HCT116 (cell line): ENCODE results near the gene TNFRSF8. TPM values are rescaled to one million over a fixed set of nuclear protein-coding genes. Genes with fewer than 3 reads are reported as not detected.

Experiments
- ATAC-seq: fragments of 200-7000 bp; cut with Tn5 transposase; 2 replicates; pipeline ENCODE4 v1.9.1; 2020; ENCODE audit warnings: mild to moderate bottlenecking, moderate library complexity
- BruUV-seq: library from RNA; stranded (reverse); fragments of 400-500 nt; replicated peaks from 2 replicates; lab custom pipeline; 2021; lab: Mats Ljungman, UMichigan
- CTCF ChIA-PET: fragments of 300-600 bp; sonication (Branson Sonifier 250); formaldehyde crosslinking; loops from one replicate; lab custom pipeline; 2021; ENCODE audit warnings: antibody characterized with exemption; lab: Charles Lee
- POLR2A ChIA-PET: fragments of 300-600, 350-600 bp; sonication (Branson Sonifier 250); formaldehyde crosslinking; loops from one replicate; lab custom pipeline; 2021; ENCODE audit warnings: antibody characterized with exemption; lab: Charles Lee
- RAD21 ChIA-PET, 2 experiments: fragments of 300-600 bp; sonication (Branson Sonifier 250); formaldehyde crosslinking; loops; one replicate each; lab custom pipeline; 2023; ENCODE audit warnings: low total read pairs in 2 of 2; ENCODE audit not compliant: uncharacterized antibody in 2 of 2, unreplicated experiment in 2 of 2, low non-redundant PET in 1 of 2; lab: Charles Lee
- DNase-seq: peaks from one replicate; pipeline ENCODE4 v3.0.0-alpha.2; 2010; ENCODE audit warnings: low read depth, low spot score
- H2AFZ ChIP-seq: fragments of 200-600 bp; shearing (Covaris generic), sonication (generic); 2 replicates; pipeline ENCODE4 v1.6.1; 2017; ENCODE audit warnings: low read depth, mixed run types, mixed read lengths, antibody characterized with exemption, low read length; ENCODE audit not compliant: poor library complexity, severe bottlenecking
- H3K27ac ChIP-seq: 2 replicates; pipeline ENCODE4 v1.5.1; 2012; ENCODE audit warnings: low read depth, low read length
- H3K27me3 ChIP-seq: fragments of 200-600 bp; sonication (generic); 2 replicates; pipeline ENCODE4 v1.6.1; 2016; ENCODE audit warnings: mixed run types, low read length, mixed read lengths; ENCODE audit not compliant: insufficient read depth
- H3K36me3 ChIP-seq, 2 experiments: fragments of 200-500 bp in 1 of 2; fragments of 200-600 bp in 1 of 2; sonication (Bioruptor generic) in 1 of 2; sonication (generic) in 1 of 2; 2 replicates each; pipeline versions ENCODE4 v1.5.1 to v1.6.1; 2014 to 2016; ENCODE audit warnings: low read length in 2 of 2, inconsistent platforms in 1 of 2, mixed read lengths in 1 of 2, mixed run types in 1 of 2; ENCODE audit not compliant: insufficient read depth in 2 of 2, control insufficient read depth in 1 of 2
- H3K4me1 ChIP-seq, 2 experiments: fragments of 200-600 bp in 1 of 2; sonication (generic) in 1 of 2; 2 replicates each; pipeline versions ENCODE4 v1.5.1 to v1.6.1; 2012 to 2017; ENCODE audit warnings: low read length in 2 of 2, inconsistent platforms in 1 of 2, mild to moderate bottlenecking in 1 of 2, mixed read lengths in 1 of 2, mixed run types in 1 of 2, moderate library complexity in 1 of 2; ENCODE audit not compliant: insufficient read depth in 2 of 2, control insufficient read depth in 1 of 2
- H3K4me2 ChIP-seq: fragments of 200-600 bp; sonication (generic); 2 replicates; pipeline ENCODE4 v1.6.1; 2017; ENCODE audit warnings: mixed run types, low read length, mixed read lengths
- H3K4me3 ChIP-seq, 2 experiments: fragments of 200-600 bp in 1 of 2; sonication (generic) in 1 of 2; replicated peaks in 1 of 2; 2 replicates each; pipeline ENCODE4 v1.5.1; 2011 to 2016; ENCODE audit warnings: low read length in 2 of 2, control low read depth in 1 of 2, low read depth in 1 of 2, mild to moderate bottlenecking in 1 of 2, mixed read lengths in 1 of 2, mixed run types in 1 of 2
- H3K79me2 ChIP-seq: fragments of 200-600 bp; sonication (generic); 2 replicates; pipeline ENCODE4 v1.6.1; 2017; ENCODE audit warnings: mild to moderate bottlenecking, mixed run types, low read length, moderate library complexity, mixed read lengths; ENCODE audit not compliant: insufficient read depth
- H3K9ac ChIP-seq: fragments of 200-600 bp; sonication (generic); 2 replicates; pipeline ENCODE4 v1.6.1; 2016; ENCODE audit warnings: low read length, mixed read lengths
- H3K9me2 ChIP-seq: fragments of 200-600 bp; sonication (generic), shearing (Covaris generic); 2 replicates; pipeline ENCODE4 v1.6.1; 2017; ENCODE audit warnings: mixed run types, mild to moderate bottlenecking, moderate library complexity; ENCODE audit not compliant: insufficient read depth
- H3K9me3 ChIP-seq, 2 experiments: fragments of 200-500 bp in 1 of 2; fragments of 200-600 bp in 1 of 2; sonication (Bioruptor generic) in 1 of 2; sonication (generic) in 1 of 2; 2 replicates each; pipeline ENCODE4 v1.6.1; 2014 to 2017; ENCODE audit warnings: low read length in 2 of 2, mixed read lengths in 2 of 2, inconsistent platforms in 1 of 2, low read depth in 1 of 2, mild to moderate bottlenecking in 1 of 2, mixed run types in 1 of 2, moderate library complexity in 1 of 2; ENCODE audit not compliant: control insufficient read depth in 1 of 2, insufficient read depth in 1 of 2
- H4K20me1 ChIP-seq: fragments of 200-600 bp; sonication (generic), shearing (Covaris generic); 2 replicates; pipeline ENCODE4 v1.6.1; 2017; ENCODE audit warnings: mixed run types, mild to moderate bottlenecking, moderate library complexity; ENCODE audit not compliant: insufficient read depth
- ATF3 ChIP-seq: IDR thresholded peaks from 2 replicates; pipeline ENCODE4 v1.6.1; 2012
- CBX3 ChIP-seq: IDR thresholded peaks from 2 replicates; pipeline ENCODE4 v1.6.1; 2012; ENCODE audit warnings: low read depth
- CTCF ChIP-seq, 3 experiments: fragments of 200-600 bp in 1 of 3; sonication (generic) in 1 of 3; IDR thresholded peaks in 2 of 3; conservative IDR thresholded peaks in 1 of 3; 2 replicates each; pipeline ENCODE4 v1.5.1; 2012 to 2017; ENCODE audit warnings: low read depth in 2 of 3, low read length in 2 of 3, antibody characterized with exemption in 1 of 3, borderline replicate concordance in 1 of 3, control low read depth in 1 of 3, mild to moderate bottlenecking in 1 of 3, mixed read lengths in 1 of 3, mixed run types in 1 of 3, moderate library complexity in 1 of 3; ENCODE audit not compliant: insufficient read depth in 1 of 3
- ELF1 ChIP-seq: IDR thresholded peaks from 2 replicates; pipeline ENCODE4 v1.6.1; 2012; ENCODE audit warnings: low read depth, borderline replicate concordance
- EZH2 ChIP-seq: fragments of 200-600 bp; sonication (generic); IDR thresholded peaks from 2 replicates; pipeline ENCODE4 v1.6.1; 2017; ENCODE audit warnings: antibody characterized with exemption, mixed run types
- FOSL1 ChIP-seq: IDR thresholded peaks from 2 replicates; pipeline ENCODE4 v1.6.1; 2012; ENCODE audit warnings: low read depth
- JUND ChIP-seq: IDR thresholded peaks from 2 replicates; pipeline ENCODE4 v1.6.1; 2012
- MAX ChIP-seq: IDR thresholded peaks from 2 replicates; pipeline ENCODE4 v1.6.1; 2012
- POLR2A ChIP-seq: IDR thresholded peaks from 2 replicates; pipeline ENCODE4 v1.7.0; 2011; ENCODE audit warnings: borderline replicate concordance; ENCODE audit not compliant: insufficient read depth, insufficient read length; ENCODE audit errors: extremely low read depth
- POLR2AphosphoS5 ChIP-seq: IDR thresholded peaks from 2 replicates; pipeline ENCODE4 v1.6.1; 2011; ENCODE audit warnings: mild to moderate bottlenecking, low read depth, low read length, moderate library complexity
- RAD21 ChIP-seq: IDR thresholded peaks from 2 replicates; pipeline ENCODE4 v1.6.1; 2012; ENCODE audit warnings: low read depth, mild to moderate bottlenecking
- SIN3A ChIP-seq: IDR thresholded peaks from 2 replicates; pipeline ENCODE4 v1.6.1; 2012; ENCODE audit warnings: low read depth
- SP1 ChIP-seq: IDR thresholded peaks from 2 replicates; pipeline ENCODE4 v1.6.1; 2012; ENCODE audit warnings: low read depth
- SRF ChIP-seq: IDR thresholded peaks from 2 replicates; pipeline ENCODE4 v1.6.1; 2012; ENCODE audit warnings: low read depth
- TCF7L2 ChIP-seq: IDR thresholded peaks from 2 replicates; pipeline ENCODE4 v1.7.0; 2011; ENCODE audit warnings: borderline replicate concordance, inconsistent platforms; ENCODE audit not compliant: insufficient read depth, insufficient read length; ENCODE audit errors: extremely low read depth
- ZFX ChIP-seq: fragments of 450-650 bp; IDR thresholded peaks from 2 replicates; pipeline ENCODE4 v1.6.1; 2017
- intact Hi-C: fragments of 100-400 bp; cut with micrococcal nuclease; formaldehyde crosslinking; loops from 2 replicates; pipeline ENCODE4 v1.10.0; 2022
- total RNA-seq: library from RNA; stranded (reverse); gene quantifications from one replicate; pipeline ENCODE4 v1.2.1, GENCODE V29; 2021; ENCODE audit not compliant: unreplicated experiment

TNFRSF8 gene
- total RNA-seq, 1 experiment from 2014 or later, result 0.17 TPM

GRCh38 chr1:12144969-12145368 lies 81.9 kb downstream of the TNFRSF8 start:
- Histone ChIP-seq H3K4me2 (no peak overlapping the region), H3K36me3 (no peaks in the 10 kb centered on the region), H3K79me2 (no peaks in the 10 kb centered on the region), H2AFZ (no peak overlapping the region), H3K27me3 (no peaks in the 10 kb centered on the region), H3K4me1 (peaks cover 11 to 30% of the 10 kb centered on the region in 2 experiments; a peak in 3 of 4 replicates), H3K9me2 (no peaks in the 10 kb centered on the region), H3K4me3 (no peak overlapping the region), H3K27ac (no peak overlapping the region), H3K9me3 (peaks cover 0 to 1% of the 10 kb centered on the region in 2 experiments; a peak in 1 of 4 replicates), H4K20me1 (no peaks in the 10 kb centered on the region), H3K9ac (no peak overlapping the region)
- DNase-seq (no peak), ATAC-seq (no peak)
- ChIA-PET CTCF (no interaction called here), RAD21 (no interaction called here), POLR2A (no interaction called here)
- intact Hi-C loops, result no loop called here
- BruUV-seq, result no TSS peak
- no peak for TF ChIP-seq TCF7L2
- TF ChIP-seq FOSL1, result no peak
- TF ChIP-seq MAX, result no peak
- TF ChIP-seq POLR2A, result no peak
- TF ChIP-seq EZH2, result no peak
- TF ChIP-seq ELF1, result no peak
- TF ChIP-seq JUND, result no peak
- TF ChIP-seq POLR2AphosphoS5, result no peak
- no peak for TF ChIP-seq SP1
- no peak for TF ChIP-seq CTCF (IDR thresholded peaks at IDR 0.05 in 2 of 3, conservative IDR thresholded peaks at IDR 0.05 in 1 of 3; ENCODE audit: borderline replicate concordance in 1 of 3, insufficient read depth in 1 of 3, low read depth in 2 of 3, low read length in 2 of 3)
- TF ChIP-seq ZFX, result no peak
- TF ChIP-seq CBX3, result no peak
- TF ChIP-seq RAD21, result no peak
- no peak for TF ChIP-seq SIN3A
- TF ChIP-seq ATF3, result no peak
- TF ChIP-seq SRF, result no peak
